OCI-LY7 (cell line): Measurements from ENCODE around the gene PFKP. TPM values are rescaled to one million over a fixed set of nuclear protein-coding genes. Genes with fewer than 3 reads are reported as not detected.

Source experiments
- BruUV-seq: library from RNA; stranded (reverse); fragments of 400-500 nt; replicated peaks from 2 replicates; lab custom pipeline; 2021; lab: Mats Ljungman, UMichigan
- CTCF ChIA-PET: fragments of 300-600 bp; sonication (Branson Sonifier 250); formaldehyde crosslinking; loops from one replicate; lab custom pipeline; 2022; ENCODE audit warnings: antibody characterized with exemption; ENCODE audit not compliant: unreplicated experiment; lab: Charles Lee
- POLR2A ChIA-PET: fragments of 300-600 bp; sonication (Branson Sonifier 250); formaldehyde crosslinking; loops from one replicate; lab custom pipeline; 2022; ENCODE audit warnings: antibody characterized with exemption; lab: Charles Lee
- DNase-seq: peaks from one replicate; pipeline ENCODE4 v3.0.0-alpha.2; 2015; ENCODE audit warnings: low spot score
- H2AFZ ChIP-seq: fragments of 200-600 bp; sonication (generic), shearing (Covaris generic); 2 replicates; pipeline ENCODE4 v1.6.1; 2014; ENCODE audit warnings: mild to moderate bottlenecking, antibody characterized with exemption, low read length, moderate library complexity
- H3K27ac ChIP-seq: fragments of 200-600 bp; sonication (generic); 2 replicates; pipeline ENCODE4 v1.5.1; 2014; ENCODE audit warnings: mixed run types, low read depth, mild to moderate bottlenecking, moderate library complexity, low read length, inconsistent platforms; ENCODE audit not compliant: poor library complexity, severe bottlenecking
- H3K36me3 ChIP-seq: fragments of 200-600 bp; sonication (generic); 2 replicates; pipeline ENCODE4 v1.6.1; 2014; ENCODE audit warnings: mild to moderate bottlenecking, antibody characterized with exemption, low read length, moderate library complexity, mixed read lengths; ENCODE audit not compliant: insufficient read depth
- H3K4me1 ChIP-seq: fragments of 200-600 bp; sonication (generic); 2 replicates; pipeline ENCODE4 v1.5.1; 2014; ENCODE audit warnings: mild to moderate bottlenecking, low read length; ENCODE audit not compliant: insufficient read depth, poor library complexity, severe bottlenecking
- H3K4me2 ChIP-seq: fragments of 200-600 bp; sonication (generic); 2 replicates; pipeline ENCODE4 v1.6.1; 2014; ENCODE audit warnings: mild to moderate bottlenecking, low read length
- H3K4me3 ChIP-seq: fragments of 200-600 bp; sonication (generic); 2 replicates; pipeline ENCODE4 v1.5.1; 2014; ENCODE audit warnings: mild to moderate bottlenecking, low read depth, low read length; ENCODE audit not compliant: poor library complexity, severe bottlenecking
- H3K79me2 ChIP-seq: fragments of 200-600 bp; sonication (generic); 2 replicates; pipeline ENCODE4 v1.6.1; 2016; ENCODE audit warnings: low read depth, mild to moderate bottlenecking, low read length, moderate library complexity, mixed read lengths; ENCODE audit not compliant: insufficient read depth
- H3K9me2 ChIP-seq: fragments of 200-600 bp; sonication (generic); 2 replicates; pipeline ENCODE4 v1.6.1; 2016; ENCODE audit warnings: mild to moderate bottlenecking, low read length, mixed read lengths; ENCODE audit not compliant: insufficient read depth
- H3K9me3 ChIP-seq: fragments of 200-600 bp; sonication (generic); 2 replicates; pipeline ENCODE4 v1.6.1; 2014; ENCODE audit warnings: mild to moderate bottlenecking, mixed run types, low read length, mixed read lengths
- H4K20me1 ChIP-seq: fragments of 200-600 bp; sonication (generic); 2 replicates; pipeline ENCODE4 v1.6.1; 2014; ENCODE audit warnings: mild to moderate bottlenecking, antibody characterized with exemption, low read length, moderate library complexity, mixed read lengths; ENCODE audit not compliant: insufficient read depth
- CTCF ChIP-seq: fragments of 200-600 bp; sonication (generic); conservative IDR thresholded peaks from 2 replicates; pipeline ENCODE4 v1.5.1; 2014; ENCODE audit warnings: mild to moderate bottlenecking, antibody characterized with exemption, low read length, moderate library complexity, mixed read lengths
- EZH2phosphoT487 ChIP-seq: fragments of 200-600 bp; sonication (generic); IDR thresholded peaks from 2 replicates; pipeline ENCODE4 v1.6.1; 2018; ENCODE audit warnings: low read depth, borderline replicate concordance, mild to moderate bottlenecking, mixed run types, antibody characterized with exemption, low read length, moderate library complexity, mixed read lengths
- intact Hi-C: fragments of 100-400 bp; cut with micrococcal nuclease; formaldehyde crosslinking; loops from one replicate; pipeline ENCODE4 v1.10.0; 2022; ENCODE audit not compliant: unreplicated experiment
- total RNA-seq, 2 experiments: library from RNA; depleted of rRNA in 1 of 2; stranded (reverse); fragments of >200 nt in 1 of 2; shearing (Covaris generic) in 1 of 2; gene quantifications; 2 replicates each; pipeline ENCODE4 v1.2.3, GENCODE V29; 2014 to 2022

The PFKP gene
- total RNA-seq, 2 experiments from 2014 or later, result 85.4 to 154 TPM

DNA sequence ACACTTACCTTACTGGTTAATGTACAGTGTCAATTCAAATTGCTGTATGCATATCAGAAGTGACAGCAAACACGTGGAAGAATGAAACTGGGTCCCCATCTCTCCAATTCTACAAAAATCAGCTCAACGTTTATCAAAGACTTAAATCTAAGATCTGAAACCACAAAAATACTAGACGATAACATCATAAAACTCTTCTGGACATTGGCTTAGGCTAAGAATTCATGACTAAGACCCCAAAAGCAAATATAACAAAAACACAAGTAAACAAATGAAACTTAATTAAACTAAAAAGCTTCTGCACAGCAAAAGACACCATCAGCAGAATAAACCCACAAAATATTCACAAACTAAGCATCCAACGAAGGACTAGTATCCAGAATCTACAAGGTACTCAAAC lies 35.9 kb upstream of the PFKP start:
- H3K9me3 ChIP-seq, result no peaks in the 10 kb centered on the region
- H3K27ac ChIP-seq, result no peak overlapping the region
- H3K36me3 ChIP-seq, result no peaks in the 10 kb centered on the region
- no peak for TF ChIP-seq EZH2phosphoT487
- TF ChIP-seq CTCF, result no peak
- no peaks in the 10 kb centered on the region for H3K79me2 ChIP-seq
- ChIA-PET CTCF (no interaction called here), POLR2A (no interaction called here)
- intact Hi-C loops, result no loop called here
- no peaks in the 10 kb centered on the region for H4K20me1 ChIP-seq
- H3K9me2 ChIP-seq, result no peaks in the 10 kb centered on the region
- no peak overlapping the region for H2AFZ ChIP-seq
- no TSS peak for BruUV-seq
- no peak overlapping the region for H3K4me2 ChIP-seq
- H3K4me1 ChIP-seq, result no peaks in the 10 kb centered on the region
- H3K4me3 ChIP-seq, result no peak overlapping the region
- DNase-seq, result no peak

DNA sequence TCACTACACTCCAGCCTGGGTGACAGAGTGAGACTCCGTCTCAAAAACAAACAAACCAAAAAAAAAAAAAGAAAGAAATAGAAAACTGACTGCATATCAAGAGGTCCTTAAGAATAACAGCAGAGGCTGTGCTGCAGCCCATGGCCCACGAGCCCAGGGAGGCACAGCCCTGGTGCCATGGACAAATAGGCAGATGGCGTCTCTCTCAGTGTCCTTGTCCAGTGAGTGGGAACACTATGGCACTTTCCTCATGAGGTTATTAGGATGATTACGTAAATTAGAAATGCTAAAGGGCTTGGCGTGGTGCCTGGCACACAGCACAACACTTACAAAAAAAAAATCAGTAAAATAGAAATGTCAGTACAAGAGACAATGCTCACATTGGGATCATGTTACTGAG lies 33.4 kb upstream of the PFKP start:
- Histone ChIP-seq H4K20me1 (no peaks in the 10 kb centered on the region), H3K4me2 (no peak overlapping the region), H3K4me3 (no peak overlapping the region), H3K9me3 (no peaks in the 10 kb centered on the region), H3K27ac (no peak overlapping the region), H3K36me3 (no peaks in the 10 kb centered on the region), H3K4me1 (no peaks in the 10 kb centered on the region), H3K9me2 (no peaks in the 10 kb centered on the region), H2AFZ (no peak overlapping the region), H3K79me2 (no peaks in the 10 kb centered on the region)
- no peak for DNase-seq
- POLR2A ChIA-PET, result no interaction called here
- CTCF ChIA-PET, result no interaction called here
- BruUV-seq, result no TSS peak
- TF ChIP-seq EZH2phosphoT487, result no peak
- no peak for TF ChIP-seq CTCF
- intact Hi-C loops, result no loop called here

DNA sequence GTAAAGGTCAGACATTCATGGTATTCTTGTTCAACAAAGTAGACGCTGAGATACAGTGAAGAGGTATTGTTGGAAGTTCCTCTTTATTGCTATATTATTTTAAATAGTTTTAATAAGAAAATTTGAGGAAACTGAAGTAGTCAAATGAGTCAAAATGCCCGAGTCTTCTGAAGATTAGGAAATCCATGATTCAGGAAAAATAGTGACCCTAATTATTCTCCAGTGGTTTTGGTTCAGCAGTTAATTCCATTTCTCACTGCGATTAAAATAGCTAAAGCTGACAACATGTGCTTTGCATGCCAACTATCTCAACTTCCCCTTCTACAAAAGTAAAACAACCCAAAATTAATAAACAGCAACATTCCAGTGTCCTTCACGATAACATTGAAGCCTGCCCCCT lies 32.7 kb upstream of the PFKP start:
- Histone ChIP-seq H3K27ac (no peak overlapping the region), H3K4me2 (no peak overlapping the region), H3K36me3 (no peaks in the 10 kb centered on the region), H3K9me3 (no peaks in the 10 kb centered on the region), H3K4me1 (no peaks in the 10 kb centered on the region), H2AFZ (no peak overlapping the region), H3K9me2 (no peaks in the 10 kb centered on the region), H3K4me3 (no peak overlapping the region), H4K20me1 (no peaks in the 10 kb centered on the region), H3K79me2 (no peaks in the 10 kb centered on the region)
- POLR2A ChIA-PET, result no interaction called here
- no peak for DNase-seq
- BruUV-seq, result no TSS peak
- CTCF ChIA-PET, result no interaction called here
- TF ChIP-seq EZH2phosphoT487, result no peak
- TF ChIP-seq CTCF, result no peak
- intact Hi-C loops, result no loop called here
